Mucosa of descending colon (tissue), 3 donors: ENCODE measurements around the gene NCBP2L. TPM values are rescaled to one million over a fixed set of nuclear protein-coding genes. Genes with fewer than 3 reads are reported as not detected.

Experiments
- ATAC-seq: fragments of 200-7000 bp; cut with Tn5 transposase; one replicate; pipeline ENCODE4 v1.9.1; 2020; ENCODE audit warnings: mild to moderate bottlenecking, moderate library complexity
- DNase-seq, 3 donors: peaks; one replicate each; pipeline ENCODE4 v3.0.0-alpha.2; 2020
- H3K36me3 ChIP-seq: fragments of 200-600 bp; one replicate; pipeline ENCODE4 v1.8.0; 2021; ENCODE audit warnings: low read depth, mild to moderate bottlenecking
- H3K4me1 ChIP-seq: fragments of 200-600 bp; one replicate; pipeline ENCODE4 v1.8.0; 2021; ENCODE audit warnings: low read depth, mild to moderate bottlenecking
- H3K4me3 ChIP-seq: fragments of 200-600 bp; one replicate; pipeline ENCODE4 v1.8.0; 2021; ENCODE audit warnings: mild to moderate bottlenecking
- H3K9me3 ChIP-seq: fragments of 200-600 bp; one replicate; pipeline ENCODE4 v1.8.0; 2021; ENCODE audit warnings: mild to moderate bottlenecking
- CTCF ChIP-seq: fragments of 200-600 bp; IDR thresholded peaks from one replicate; pipeline ENCODE4 v1.8.0; 2022; ENCODE audit warnings: antibody characterized with exemption, mild to moderate bottlenecking
- intact Hi-C, 2 donors: fragments of 100-400 bp; cut with DNase I in 1 of 2; cut with micrococcal nuclease in 1 of 2; formaldehyde crosslinking; loops; one replicate each; pipeline versions ENCODE4 v1.11.0 to v1.11.1; 2022; cut with DNase I, micrococcal nuclease
- long read RNA-seq, 2 donors: library from polyadenylated mRNA; unstranded; transcript quantifications; one replicate each; pipeline ENCODE4 v2.0.0, GENCODE V29; 2019 to 2021
- total RNA-seq, 3 donors: library from RNA; stranded (reverse); fragmentation: NEBNext Ultra II Directional in 2 of 3; extraction: Animal tissue kit (Norgen Biotek cat#: 25700) in 2 of 3; gene quantifications; one replicate each; pipeline versions ENCODE4 v1.2.1 to v1.2.4, GENCODE V29; 2021 to 2023
- donor health status: DM: no; HTN: no; CAD: no; lungs with moderate emphysema.
- donor health status: DM: no; HTN: no; CAD: no.
- donor health status: DM: no; HTN: yes; CAD: no.

The NCBP2L gene
- not detected for total RNA-seq
- long read RNA-seq, donor 1 = 0 reads
- long read RNA-seq, donor 2 = 0 reads

DNA sequence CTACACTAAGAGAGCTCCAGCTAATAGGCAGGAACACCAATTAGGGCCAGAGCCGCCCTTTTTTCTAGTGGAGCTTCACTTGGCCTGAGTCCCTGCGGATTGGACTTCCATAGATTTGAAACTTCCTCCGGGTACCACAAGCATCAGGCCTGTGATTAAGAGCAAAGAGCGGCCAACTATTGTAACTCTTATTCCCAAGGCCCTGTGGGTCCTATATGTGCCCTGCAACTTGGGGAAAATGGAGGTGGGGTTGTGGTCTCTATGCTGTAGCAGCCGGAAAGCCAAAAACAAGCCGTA is at the start of gene NCBP2L:
TSS of gene NCBP2L (plus strand) at position 198 of the 297 bp plus-strand sequence. CDS start 16,488 bp downstream, outside the sequence.
- no peak for TF ChIP-seq CTCF
- Histone ChIP-seq H3K36me3 (no peaks in the 10 kb centered on the region), H3K4me3 (no peak within 1 kb of the TSS), H3K4me1 (no peaks in the 10 kb centered on the region), H3K9me3 (no peaks in the 10 kb centered on the region)
- ATAC-seq = no peak
- intact Hi-C loops = loop anchor here (5.0 kb wide), 1 partner anchor 120 kb away; no protein-coding TSS in a partner anchor
- no peak for DNase-seq

- Histone ChIP-seq H3K9me3 (no peaks in the 10 kb centered on the region), H3K4me3 (no peak overlapping the region), H3K36me3 (no peaks in the 10 kb centered on the region), H3K4me1 (peaks cover 11% of the 10 kb centered on the region)
- intact Hi-C loops = no loop called here
- ATAC-seq (no peak), DNase-seq (no peak)
- TF ChIP-seq CTCF = no peak
Measured at GRCh38 chrX:107728371-107729099, 49.0 kb upstream of the NCBP2L start.

DNA sequence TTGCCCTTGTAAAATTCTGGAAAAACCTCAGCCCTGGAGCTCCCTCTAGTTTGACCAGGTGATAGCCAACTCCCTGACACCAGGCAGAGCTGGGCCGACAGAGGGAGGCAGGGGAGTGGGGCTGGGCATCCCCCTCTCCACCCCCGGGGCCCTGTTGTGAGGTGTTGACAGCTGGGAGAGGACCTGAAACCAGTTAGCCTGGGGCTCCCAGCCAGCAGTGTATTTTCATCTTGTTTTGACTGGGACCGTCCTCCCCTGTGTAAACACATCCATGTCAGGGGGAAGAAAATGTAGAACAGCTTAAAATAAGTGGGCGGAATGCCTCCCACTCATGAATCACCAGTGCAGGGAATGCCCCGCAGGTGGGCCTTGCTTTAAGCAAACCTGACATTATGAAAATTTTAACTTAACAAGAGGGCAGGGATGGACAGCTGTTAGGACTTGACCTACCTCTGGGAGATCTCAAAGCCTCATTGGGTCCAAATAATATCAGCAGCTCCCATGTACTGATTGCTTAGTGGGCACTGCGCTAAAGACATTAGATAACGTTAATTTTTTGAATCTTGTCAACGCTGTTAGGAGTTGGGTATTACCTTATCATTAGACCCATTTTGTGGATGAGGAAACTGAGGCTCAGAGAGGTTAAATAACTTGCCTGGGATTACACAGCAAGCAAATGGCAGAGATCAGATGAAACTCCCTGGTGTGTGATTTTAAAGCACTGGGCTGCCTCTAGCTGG is 47.8 kb upstream of the NCBP2L start:
- peaks cover 11% of the 10 kb centered on the region for H3K4me1 ChIP-seq
- intact Hi-C loops = no loop called here
- DNase-seq (no peak), ATAC-seq (no peak)
- no peaks in the 10 kb centered on the region for H3K36me3 ChIP-seq
- no peak for TF ChIP-seq CTCF
- H3K9me3 ChIP-seq = no peaks in the 10 kb centered on the region
- H3K4me3 ChIP-seq = no peak overlapping the region

- Histone ChIP-seq H3K9me3 (no peaks in the 10 kb centered on the region), H3K4me3 (no peak overlapping the region), H3K36me3 (no peaks in the 10 kb centered on the region), H3K4me1 (peaks cover 11% of the 10 kb centered on the region)
- DNase-seq = no peak
- intact Hi-C loops = no loop called here
- ATAC-seq = no peak
- TF ChIP-seq CTCF = no peak
Measured at GRCh38 chrX:107730298-107730655, 47.3 kb upstream of the NCBP2L start.

- H3K9me3 ChIP-seq = no peaks in the 10 kb centered on the region
- H3K4me3 ChIP-seq = no peak overlapping the region
- no peak for TF ChIP-seq CTCF
- no peak for DNase-seq
- H3K4me1 ChIP-seq = peaks cover 11% of the 10 kb centered on the region
- H3K36me3 ChIP-seq = no peaks in the 10 kb centered on the region
- no peak for ATAC-seq
- intact Hi-C loops = no loop called here
Measured at GRCh38 chrX:107730991-107731766, 46.4 kb upstream of the NCBP2L start.
